Erythroblast (primary cell): ENCODE measurements around the gene COL11A1.

ENCODE experiments used
- GATA1 ChIP-seq: IDR thresholded peaks from 2 replicates; pipeline ENCODE4 v1.6.1; 2011; ENCODE audit warnings: low read depth, mild to moderate bottlenecking, control low read depth, low read length, moderate library complexity
- POLR2A ChIP-seq: IDR thresholded peaks from 2 replicates; pipeline ENCODE4 v1.6.1; 2011; ENCODE audit warnings: mild to moderate bottlenecking, low read length

- no peak for TF ChIP-seq POLR2A
- no peak for TF ChIP-seq GATA1
These were observed 216.3 kb downstream of the COL11A1 start for GRCh38 chr1:102891868-102892625.
